VCaP (cell line): ENCODE measurements around the gene ITPRIPL2.

Source experiments
- H3K27ac ChIP-seq: fragments of 450-650 bp; 2 replicates; pipeline ENCODE4 v1.5.1; 2017
- TF ChIP-seq, protein P1 (sequence below): fragments of 450-650 bp; conservative IDR thresholded peaks from 2 replicates; pipeline ENCODE4 v1.5.1; 2017; ENCODE audit warnings: mild to moderate bottlenecking, moderate library complexity

Gene ITPRIPL2

DNA sequence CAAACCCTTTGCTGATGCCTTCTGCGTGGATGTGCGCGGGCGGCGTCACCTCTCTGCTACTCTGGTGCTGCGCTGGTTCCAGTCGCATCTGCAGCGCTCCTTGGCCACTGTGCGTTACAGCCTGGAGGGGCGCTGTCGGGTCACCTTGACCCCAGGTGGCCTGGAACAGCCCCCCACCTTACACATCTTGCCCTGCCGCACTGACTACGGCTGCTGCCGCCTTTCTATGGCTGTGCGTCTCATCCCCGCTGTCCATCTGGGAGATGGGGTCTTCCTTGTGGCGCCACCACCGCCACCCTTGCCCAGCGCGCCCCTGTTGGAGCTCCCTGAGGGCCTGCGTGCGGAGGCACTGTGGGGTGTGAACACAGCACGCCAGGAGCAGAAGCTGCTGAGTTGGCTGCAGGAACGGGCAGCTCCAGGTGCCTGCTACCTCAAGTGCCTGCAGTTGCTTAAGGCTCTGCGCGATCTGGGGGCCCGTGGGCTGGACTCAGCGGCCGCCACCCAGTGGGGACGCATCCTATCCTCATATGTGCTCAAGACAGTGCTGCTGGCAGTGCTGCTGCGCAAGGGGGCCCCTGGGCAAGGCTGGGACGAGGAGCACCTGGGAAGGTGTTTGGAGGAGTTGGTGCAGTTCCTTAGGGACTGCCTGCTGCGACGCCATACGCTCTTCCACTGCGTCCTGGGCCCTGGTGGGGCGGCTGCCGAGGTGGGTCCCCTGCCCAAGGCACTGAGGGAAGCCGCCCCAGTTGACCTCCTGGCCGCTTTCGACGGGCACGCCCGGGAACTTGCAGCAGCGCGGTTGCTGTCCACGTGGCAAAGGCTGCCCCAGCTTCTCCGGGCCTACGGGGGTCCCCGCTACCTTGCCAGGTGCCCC, 1.6 kb downstream of the ITPRIPL2 start:
- H3K27ac ChIP-seq, result no peak overlapping the region
- TF ChIP-seq, protein P1, sequence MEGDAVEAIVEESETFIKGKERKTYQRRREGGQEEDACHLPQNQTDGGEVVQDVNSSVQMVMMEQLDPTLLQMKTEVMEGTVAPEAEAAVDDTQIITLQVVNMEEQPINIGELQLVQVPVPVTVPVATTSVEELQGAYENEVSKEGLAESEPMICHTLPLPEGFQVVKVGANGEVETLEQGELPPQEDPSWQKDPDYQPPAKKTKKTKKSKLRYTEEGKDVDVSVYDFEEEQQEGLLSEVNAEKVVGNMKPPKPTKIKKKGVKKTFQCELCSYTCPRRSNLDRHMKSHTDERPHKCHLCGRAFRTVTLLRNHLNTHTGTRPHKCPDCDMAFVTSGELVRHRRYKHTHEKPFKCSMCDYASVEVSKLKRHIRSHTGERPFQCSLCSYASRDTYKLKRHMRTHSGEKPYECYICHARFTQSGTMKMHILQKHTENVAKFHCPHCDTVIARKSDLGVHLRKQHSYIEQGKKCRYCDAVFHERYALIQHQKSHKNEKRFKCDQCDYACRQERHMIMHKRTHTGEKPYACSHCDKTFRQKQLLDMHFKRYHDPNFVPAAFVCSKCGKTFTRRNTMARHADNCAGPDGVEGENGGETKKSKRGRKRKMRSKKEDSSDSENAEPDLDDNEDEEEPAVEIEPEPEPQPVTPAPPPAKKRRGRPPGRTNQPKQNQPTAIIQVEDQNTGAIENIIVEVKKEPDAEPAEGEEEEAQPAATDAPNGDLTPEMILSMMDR, result no peak

- TF ChIP-seq, protein P1, result no peak
- H3K27ac ChIP-seq, result no peak overlapping the region
Measured at GRCh38 chr16:19116711-19117449, 3.1 kb downstream of the ITPRIPL2 start.

GRCh38 chr16:19118938-19119431, 5.2 kb downstream of the ITPRIPL2 start:
- TF ChIP-seq, protein P1, result no peak
- no peak overlapping the region for H3K27ac ChIP-seq

DNA sequence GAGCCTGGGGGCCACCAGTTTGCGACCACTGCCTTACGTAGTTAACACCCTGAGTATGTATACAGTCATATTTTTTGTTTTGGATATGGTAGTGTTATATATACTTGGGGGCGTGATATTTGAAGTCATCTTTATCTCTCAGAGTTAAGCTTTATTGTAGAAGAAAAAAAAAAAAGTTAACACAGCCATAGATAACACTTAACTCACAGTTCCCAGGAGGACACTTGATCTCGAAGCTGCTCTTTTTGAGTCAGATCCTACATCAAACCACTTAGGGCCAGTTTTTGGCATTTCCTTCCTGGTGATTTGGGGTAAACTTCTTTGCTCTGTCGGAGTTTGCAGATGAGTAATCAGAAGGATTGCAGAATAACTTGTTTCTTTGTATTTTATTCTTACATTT, 5.8 kb downstream of the ITPRIPL2 start:
- no peak overlapping the region for H3K27ac ChIP-seq
- TF ChIP-seq, protein P1, result no peak

- H3K27ac ChIP-seq, result peak overlapping the region; percentile 45
- TF ChIP-seq, protein P1, result no peak
Measured at GRCh38 chr16:19123535-19124178, 9.9 kb downstream of the ITPRIPL2 start.

- TF ChIP-seq, protein P1, result no peak
- H3K27ac ChIP-seq, result no peak overlapping the region
Measured at GRCh38 chr16:19126300-19126699, 12.5 kb downstream of the ITPRIPL2 start.

- no peak overlapping the region for H3K27ac ChIP-seq
- TF ChIP-seq, protein P1, result no peak
Measured at GRCh38 chr16:19127205-19127604, 13.4 kb downstream of the ITPRIPL2 start.
